Dendritic cell treated with granulocyte-macrophage colony-stimulating factor and Interleukin-4, amounts not matched to agents 40 ng/mL and 50 ng/mL, for 4 days (primary cell): Measurements from ENCODE around the gene SEC24B.
A peak's percentile ranks its signal among the peaks of the same experiment; 100 is the strongest.

Experiments used
- H3K27ac Mint-ChIP-seq: one replicate; pipeline ENCODE4 v1.8.0; 2022; ENCODE audit warnings: mild to moderate bottlenecking, mixed read lengths
- H3K27me3 Mint-ChIP-seq: one replicate; pipeline ENCODE4 v1.8.0; 2022; ENCODE audit warnings: mild to moderate bottlenecking, mixed read lengths
- H3K36me3 Mint-ChIP-seq: one replicate; pipeline ENCODE4 v1.8.0; 2022; ENCODE audit warnings: low read depth, mixed read lengths
- H3K4me1 Mint-ChIP-seq: one replicate; pipeline ENCODE4 v1.8.0; 2022; ENCODE audit warnings: low read depth, mixed read lengths
- H3K4me3 Mint-ChIP-seq: one replicate; pipeline ENCODE4 v1.8.0; 2022; ENCODE audit warnings: mild to moderate bottlenecking, moderate library complexity, mixed read lengths
- H3K9me3 Mint-ChIP-seq: one replicate; pipeline ENCODE4 v1.8.0; 2022; ENCODE audit warnings: mixed read lengths
- intact Hi-C: fragments of 100-400 bp; cut with micrococcal nuclease; formaldehyde crosslinking; loops from one replicate; pipeline ENCODE4 v1.15.0; 2022

SEC24B gene

DNA sequence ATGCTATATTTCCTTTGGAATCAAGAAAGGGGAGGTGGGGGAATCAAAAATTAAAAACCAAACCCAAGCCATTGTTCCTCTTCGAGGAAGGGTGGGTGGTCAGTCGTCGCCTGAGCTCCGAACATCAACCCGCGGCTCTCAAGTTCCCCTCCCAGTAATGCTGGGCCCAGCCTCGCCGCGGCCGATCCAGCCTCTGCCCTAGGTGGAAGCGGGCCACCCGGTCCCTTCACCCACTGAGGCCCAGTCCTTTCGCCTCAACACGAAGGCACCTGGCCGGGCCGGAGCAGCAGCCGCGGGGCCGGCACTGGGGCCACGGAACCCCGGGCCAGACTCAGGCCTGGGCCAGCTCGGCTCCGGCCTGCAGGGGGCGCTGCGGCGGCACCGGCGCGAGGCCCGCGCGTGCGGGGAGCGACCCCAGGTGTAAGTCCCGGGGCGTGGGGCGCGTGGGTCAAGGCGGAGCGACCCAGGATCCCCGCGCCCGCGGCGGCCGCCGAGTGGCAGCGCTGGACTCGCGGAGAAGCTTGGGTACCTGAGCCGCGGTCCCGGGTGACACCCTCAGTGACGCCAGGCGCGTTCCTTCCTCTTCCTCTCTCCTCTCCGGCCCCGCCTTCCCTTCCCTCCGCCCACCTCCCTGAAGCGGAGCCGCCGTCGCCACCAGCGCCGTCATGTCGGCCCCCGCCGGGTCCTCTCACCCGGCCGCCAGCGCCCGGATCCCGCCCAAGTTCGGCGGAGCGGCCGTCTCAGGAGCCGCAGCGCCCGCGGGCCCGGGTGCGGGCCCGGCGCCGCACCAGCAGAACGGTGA is at the start of gene SEC24B:
Gene SEC24B (plus strand): TSS at position 611 of the 802 bp plus-strand sequence. CDS start 55 bp downstream, at position 666.
- H3K27me3 Mint-ChIP-seq = no peaks in the 10 kb centered on the region
- intact Hi-C loops = loop anchor here (2.0 to 10.0 kb wide), 5 partner anchors 129 to 779 kb away; partner anchors contain the start of genes CASP6, GAR1, MCUB and OSTC
- peaks cover 15% of the 10 kb centered on the region for H3K36me3 Mint-ChIP-seq
- H3K9me3 Mint-ChIP-seq = no peaks in the 10 kb centered on the region
- H3K4me1 Mint-ChIP-seq = peaks cover 23% of the 10 kb centered on the region
- H3K4me3 Mint-ChIP-seq = peak within 1 kb of the TSS; percentile 79
- peak within 1 kb of the TSS; percentile 86 for H3K27ac Mint-ChIP-seq

DNA sequence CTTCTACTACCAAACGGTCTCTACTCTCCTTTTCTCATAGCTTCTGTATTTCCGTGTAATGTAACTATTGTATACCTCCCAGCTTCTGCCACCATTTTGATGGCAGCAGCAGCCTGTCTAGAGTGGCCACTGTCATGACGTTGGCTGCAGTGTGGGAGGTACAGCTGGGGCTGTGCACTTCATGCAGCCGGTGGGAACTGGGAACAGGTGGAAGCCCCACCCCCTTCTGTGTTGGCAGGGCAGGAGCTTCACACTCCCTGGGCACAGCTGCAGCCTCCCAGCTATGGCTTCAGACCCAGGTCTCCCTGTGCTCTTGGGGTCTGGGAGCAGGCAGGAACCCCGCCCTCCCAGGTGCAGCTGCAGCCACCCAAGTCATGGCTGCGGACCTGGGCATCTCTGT is 49.8 kb upstream of the SEC24B start:
- intact Hi-C loops = no loop called here
- Mint-ChIP-seq H3K4me3 (no peak overlapping the region), H3K4me1 (no peaks in the 10 kb centered on the region), H3K27me3 (peaks cover 8% of the 10 kb centered on the region), H3K9me3 (no peaks in the 10 kb centered on the region), H3K27ac (no peak overlapping the region), H3K36me3 (no peaks in the 10 kb centered on the region)

DNA sequence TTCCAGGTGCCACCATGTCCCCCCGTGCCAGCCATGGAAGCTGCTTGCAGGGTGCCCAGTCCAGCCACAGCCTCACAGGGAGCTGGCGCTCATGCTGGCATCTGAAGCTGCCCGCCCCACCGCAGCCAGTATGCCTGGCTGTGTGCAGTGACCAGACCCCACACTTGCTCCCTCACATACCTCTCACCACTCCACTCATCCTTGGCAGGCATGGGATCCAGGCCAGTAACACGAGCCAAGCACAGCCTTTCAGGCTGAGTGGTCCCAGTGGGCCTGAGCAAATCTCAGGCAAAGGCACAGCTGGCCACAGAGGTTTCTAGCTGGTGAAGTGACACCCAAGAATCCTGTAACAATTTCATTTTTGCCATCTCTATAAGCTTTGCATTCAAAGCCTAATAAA is 48.4 kb upstream of the SEC24B start:
- H3K36me3 Mint-ChIP-seq = no peaks in the 10 kb centered on the region
- no peaks in the 10 kb centered on the region for H3K4me1 Mint-ChIP-seq
- intact Hi-C loops = no loop called here
- H3K4me3 Mint-ChIP-seq = no peak overlapping the region
- H3K9me3 Mint-ChIP-seq = no peaks in the 10 kb centered on the region
- H3K27me3 Mint-ChIP-seq = peaks cover 12% of the 10 kb centered on the region
- no peak overlapping the region for H3K27ac Mint-ChIP-seq

DNA sequence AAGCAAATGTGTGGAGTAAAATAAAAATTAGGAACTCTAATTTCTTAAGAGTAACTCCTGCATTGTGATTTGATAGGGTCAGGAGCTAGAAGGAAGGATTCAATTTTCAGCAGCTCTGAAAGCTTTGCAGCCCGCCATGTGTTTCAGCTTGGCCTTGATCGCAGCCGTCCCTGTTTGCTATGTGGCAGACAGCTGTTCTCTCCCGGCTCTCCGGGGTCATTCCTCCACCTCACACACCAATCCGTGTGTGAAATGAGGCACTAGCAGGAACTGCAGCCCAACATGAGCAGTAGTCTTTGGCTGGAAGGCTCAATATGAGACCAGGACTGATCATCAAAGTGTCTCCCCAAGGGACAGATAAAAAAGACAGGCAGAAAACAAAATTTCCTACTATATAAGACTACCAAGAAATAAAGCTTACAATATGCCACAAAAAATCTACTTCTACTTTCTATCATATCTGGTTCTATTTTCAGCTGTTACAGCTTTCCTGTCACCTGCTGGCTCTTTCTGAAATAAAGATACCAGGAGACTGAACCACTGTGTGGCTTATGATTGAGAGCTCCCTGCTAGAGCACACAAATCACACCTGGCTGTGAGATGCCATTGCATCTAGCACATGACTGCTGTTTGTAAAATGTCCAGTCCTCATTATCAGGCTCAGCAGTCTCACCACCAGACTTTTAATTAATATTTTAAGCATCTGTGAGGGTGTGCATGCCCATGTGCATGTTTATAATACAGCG is 44.1 kb upstream of the SEC24B start:
- peaks cover 12% of the 10 kb centered on the region for H3K27me3 Mint-ChIP-seq
- H3K4me3 Mint-ChIP-seq = no peak overlapping the region
- H3K9me3 Mint-ChIP-seq = no peaks in the 10 kb centered on the region
- no peaks in the 10 kb centered on the region for H3K36me3 Mint-ChIP-seq
- intact Hi-C loops = no loop called here
- H3K4me1 Mint-ChIP-seq = no peaks in the 10 kb centered on the region
- H3K27ac Mint-ChIP-seq = no peak overlapping the region

DNA sequence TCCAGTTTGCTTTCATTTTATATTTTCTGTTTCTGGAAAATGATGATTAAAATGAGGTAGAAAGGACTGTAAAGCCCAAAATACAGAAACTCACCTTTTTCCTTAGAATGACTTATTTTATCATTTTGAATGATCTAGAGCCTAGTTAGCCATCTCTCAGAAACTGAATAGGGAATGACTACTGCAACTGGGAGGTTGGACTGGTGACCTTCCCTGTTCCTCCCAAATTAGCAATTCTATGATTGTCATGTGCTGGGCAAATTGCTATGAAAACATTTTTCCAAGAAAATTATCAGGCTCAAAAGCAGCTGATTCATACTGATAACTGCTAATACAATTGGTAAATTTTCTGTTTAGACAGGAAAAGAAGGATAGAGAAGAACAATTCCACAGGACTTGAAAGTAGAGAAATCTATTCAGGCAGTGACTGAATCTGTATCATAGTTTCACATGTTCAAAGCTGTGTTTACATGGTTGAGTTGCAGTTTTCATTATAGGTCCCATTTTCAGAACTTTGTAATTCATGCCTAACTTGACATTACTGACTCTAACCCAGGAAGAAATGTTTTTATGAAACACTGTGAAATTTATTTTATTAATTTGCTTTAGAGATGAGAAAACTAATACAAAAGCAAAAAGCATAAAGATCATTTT is 43.4 kb upstream of the SEC24B start:
- intact Hi-C loops = no loop called here
- no peak overlapping the region for H3K27ac Mint-ChIP-seq
- no peaks in the 10 kb centered on the region for H3K9me3 Mint-ChIP-seq

DNA sequence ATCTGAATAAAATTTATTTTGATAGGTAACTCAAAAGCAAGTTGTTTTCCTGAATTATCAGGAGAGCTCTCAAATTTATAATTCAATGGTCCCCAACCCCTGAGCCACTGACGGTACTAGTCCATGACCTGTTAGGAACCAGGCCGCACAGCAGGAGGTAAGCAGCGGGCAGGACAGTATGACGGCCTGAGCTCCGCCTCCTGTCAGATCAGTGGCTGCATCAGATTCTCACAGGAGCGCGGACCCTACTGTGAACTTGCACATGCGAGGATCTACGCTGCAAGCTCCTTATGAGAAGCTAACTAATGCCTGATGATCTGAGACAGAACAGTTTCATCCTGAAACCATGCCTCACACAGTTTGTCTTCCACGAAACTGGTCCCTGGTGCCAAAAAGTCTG is 37.9 kb upstream of the SEC24B start:
- Mint-ChIP-seq H3K27ac (no peak overlapping the region), H3K36me3 (no peaks in the 10 kb centered on the region), H3K4me1 (no peaks in the 10 kb centered on the region), H3K4me3 (no peak overlapping the region), H3K9me3 (no peaks in the 10 kb centered on the region), H3K27me3 (peaks cover 9% of the 10 kb centered on the region)
- intact Hi-C loops = no loop called here

More for the DNA sequence above, 43.4 kb upstream of the SEC24B start:
- H3K4me3 Mint-ChIP-seq = no peak overlapping the region
- no peaks in the 10 kb centered on the region for H3K36me3 Mint-ChIP-seq
- no peaks in the 10 kb centered on the region for H3K4me1 Mint-ChIP-seq
- peaks cover 9% of the 10 kb centered on the region for H3K27me3 Mint-ChIP-seq

DNA sequence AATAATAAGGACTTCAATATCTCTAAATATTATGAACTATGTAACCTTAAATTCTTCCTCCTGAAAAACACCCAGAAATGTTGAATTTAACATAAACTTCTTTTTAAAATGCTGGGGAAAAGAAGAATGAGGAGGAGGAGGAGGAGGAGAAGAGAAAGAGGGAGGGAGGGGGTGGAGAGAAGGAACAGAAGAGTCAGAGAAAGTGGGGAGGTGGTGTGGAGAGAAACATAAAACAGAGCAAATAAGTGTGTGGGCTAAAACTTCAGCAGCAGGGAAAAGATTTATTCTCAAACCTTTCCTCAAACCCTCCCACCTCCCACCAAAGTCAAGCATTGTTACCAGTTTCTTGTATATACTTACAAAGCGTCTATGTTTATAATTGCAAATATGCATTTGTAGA is 34.7 kb upstream of the SEC24B start:
- Mint-ChIP-seq H3K9me3 (no peaks in the 10 kb centered on the region), H3K27ac (no peak overlapping the region), H3K4me1 (no peaks in the 10 kb centered on the region), H3K36me3 (no peaks in the 10 kb centered on the region), H3K4me3 (no peak overlapping the region), H3K27me3 (peaks cover 15% of the 10 kb centered on the region)
- intact Hi-C loops = no loop called here

DNA sequence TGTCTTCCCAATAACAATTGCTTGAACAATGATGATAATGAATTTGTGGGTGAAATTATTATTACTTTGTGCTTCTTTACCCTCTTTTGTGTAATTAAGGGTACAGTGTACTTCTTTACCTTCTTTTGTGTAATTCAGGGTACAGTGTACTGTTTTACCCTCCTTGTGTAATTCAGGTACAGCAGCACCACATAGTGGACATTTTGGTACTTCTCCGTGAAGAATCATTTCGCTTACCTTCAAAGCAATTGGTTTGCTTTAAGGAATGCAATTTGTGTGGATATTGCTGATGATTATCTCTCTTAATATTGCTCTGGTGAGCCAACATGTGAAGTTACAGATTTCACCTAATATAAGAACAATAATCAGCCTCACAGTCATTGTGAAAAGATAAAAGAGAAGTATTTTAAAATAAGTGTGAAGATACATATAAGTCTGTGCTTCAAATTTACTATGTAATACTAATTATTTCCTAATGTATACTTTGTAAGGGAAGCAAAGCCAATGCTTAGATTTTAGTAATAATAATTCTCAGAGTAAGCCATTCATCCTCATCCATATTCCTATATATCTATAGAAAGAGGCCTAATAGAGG is 27.2 kb upstream of the SEC24B start:
- peaks cover 9% of the 10 kb centered on the region for H3K27me3 Mint-ChIP-seq
- intact Hi-C loops = loop anchor here (1.0 to 10.0 kb wide), 2 partner anchors 572 to 722 kb away; no protein-coding TSS in a partner anchor
- no peaks in the 10 kb centered on the region for H3K9me3 Mint-ChIP-seq
- no peak overlapping the region for H3K27ac Mint-ChIP-seq
- H3K36me3 Mint-ChIP-seq = no peaks in the 10 kb centered on the region
- H3K4me3 Mint-ChIP-seq = no peak overlapping the region
- H3K4me1 Mint-ChIP-seq = no peaks in the 10 kb centered on the region

DNA sequence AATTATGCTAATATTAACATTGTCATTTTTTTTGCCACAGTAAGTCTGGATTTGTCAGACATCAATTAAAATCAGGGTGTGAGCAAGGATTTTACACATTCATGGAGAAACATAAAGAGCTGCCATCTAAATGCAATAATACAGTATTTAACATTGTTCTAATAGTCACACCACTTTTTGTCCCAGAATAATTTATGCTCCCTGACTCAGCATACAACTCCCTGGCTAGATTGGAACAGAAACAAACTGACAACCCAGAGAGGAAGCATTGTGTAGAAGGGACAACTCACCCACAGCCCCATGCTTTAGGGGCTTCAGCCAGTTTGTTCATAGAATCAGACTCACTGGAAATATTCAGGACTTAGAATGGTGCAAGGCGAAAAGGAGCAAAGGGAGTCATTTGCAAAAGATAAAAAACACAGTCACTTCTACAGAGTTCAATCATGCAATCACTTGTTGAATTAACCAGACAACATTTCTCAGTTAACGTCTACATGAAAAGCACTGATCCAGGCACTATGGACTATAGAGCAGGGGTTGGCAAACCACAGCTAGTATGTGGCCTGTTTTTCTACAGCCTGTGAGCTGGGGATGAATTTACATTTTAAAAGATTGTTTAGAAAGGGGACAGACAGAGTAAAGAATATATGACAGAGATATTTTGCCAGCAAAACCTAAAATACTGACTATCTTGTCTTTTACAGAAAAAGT is 26.4 kb upstream of the SEC24B start:
- Mint-ChIP-seq H3K4me1 (no peaks in the 10 kb centered on the region), H3K36me3 (no peaks in the 10 kb centered on the region)
- intact Hi-C loops = loop anchor here (10.0 kb wide), 1 partner anchor 722 kb away; no protein-coding TSS in a partner anchor

DNA sequence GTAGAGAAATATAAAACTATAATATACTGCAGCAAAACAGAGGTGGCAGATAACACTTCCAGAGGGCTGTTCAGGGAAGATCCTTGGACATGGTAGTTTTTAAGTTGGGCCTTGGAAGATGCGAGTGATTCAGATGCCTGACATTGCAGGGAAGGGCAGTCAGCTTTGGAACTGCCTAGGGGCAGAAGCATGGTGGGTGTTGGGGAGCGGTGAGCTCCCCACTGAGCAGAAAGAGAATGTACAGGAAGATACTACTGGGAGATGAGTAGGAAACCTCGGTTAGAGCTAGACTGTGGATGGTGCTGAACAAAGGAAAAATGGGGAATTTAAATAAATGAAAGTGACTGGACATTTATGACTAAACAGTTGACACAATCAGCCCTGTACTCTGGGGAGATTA is 24.9 kb upstream of the SEC24B start:
- Mint-ChIP-seq H3K27ac (no peak overlapping the region), H3K4me1 (no peaks in the 10 kb centered on the region), H3K27me3 (peaks cover 5% of the 10 kb centered on the region), H3K4me3 (no peak overlapping the region), H3K9me3 (no peaks in the 10 kb centered on the region), H3K36me3 (no peaks in the 10 kb centered on the region)
- intact Hi-C loops = loop anchor here (10.0 kb wide), 1 partner anchor 724 kb away; no protein-coding TSS in a partner anchor

More for the DNA sequence above, 26.4 kb upstream of the SEC24B start:
- no peak overlapping the region for H3K27ac Mint-ChIP-seq
- H3K9me3 Mint-ChIP-seq = no peaks in the 10 kb centered on the region
- H3K27me3 Mint-ChIP-seq = peaks cover 7% of the 10 kb centered on the region
- no peak overlapping the region for H3K4me3 Mint-ChIP-seq

DNA sequence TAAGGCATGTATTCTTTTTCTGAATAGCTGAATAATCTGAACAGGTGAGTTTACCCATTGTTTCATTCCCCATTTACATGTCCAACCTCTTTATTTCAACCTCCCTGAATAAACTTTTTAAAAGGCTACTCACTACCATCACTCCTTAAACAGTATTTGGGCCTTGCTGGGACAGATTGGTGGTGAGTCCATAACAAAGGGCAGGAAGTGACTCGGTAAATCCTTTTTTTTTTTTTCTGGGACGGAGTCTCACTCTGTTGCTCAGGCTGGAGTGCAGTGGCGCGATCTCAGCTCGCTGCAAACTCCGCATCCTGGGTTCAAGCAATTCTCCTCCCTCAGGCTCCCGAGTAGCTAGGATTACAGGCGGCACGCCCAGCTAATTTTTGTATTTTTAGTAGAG is 23.4 kb upstream of the SEC24B start:
- no peak overlapping the region for H3K4me3 Mint-ChIP-seq
- no peaks in the 10 kb centered on the region for H3K27me3 Mint-ChIP-seq
- intact Hi-C loops = no loop called here
- H3K4me1 Mint-ChIP-seq = no peaks in the 10 kb centered on the region
- no peak overlapping the region for H3K27ac Mint-ChIP-seq
- no peaks in the 10 kb centered on the region for H3K9me3 Mint-ChIP-seq
- H3K36me3 Mint-ChIP-seq = no peaks in the 10 kb centered on the region

DNA sequence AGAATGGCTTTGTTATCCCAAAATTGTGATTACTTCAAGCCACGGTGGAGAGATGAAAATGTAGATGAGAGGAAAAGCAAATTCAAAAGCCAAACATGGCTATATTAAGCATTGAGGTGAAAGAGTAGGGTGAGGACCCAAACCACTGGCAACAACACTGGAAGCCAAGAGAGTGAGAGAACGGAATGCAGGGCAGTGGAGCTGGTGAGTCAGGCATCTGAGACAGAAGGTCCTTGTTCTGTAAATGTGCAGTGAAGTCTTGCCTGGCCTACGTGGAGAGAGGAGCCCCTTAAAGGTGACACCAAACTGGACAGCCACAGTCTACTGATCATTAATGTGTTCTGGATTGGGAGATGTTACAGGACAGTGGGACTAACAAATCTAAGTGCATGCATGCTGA is 22.8 kb upstream of the SEC24B start:
- intact Hi-C loops = no loop called here
- no peak overlapping the region for H3K4me3 Mint-ChIP-seq
- no peaks in the 10 kb centered on the region for H3K4me1 Mint-ChIP-seq

DNA sequence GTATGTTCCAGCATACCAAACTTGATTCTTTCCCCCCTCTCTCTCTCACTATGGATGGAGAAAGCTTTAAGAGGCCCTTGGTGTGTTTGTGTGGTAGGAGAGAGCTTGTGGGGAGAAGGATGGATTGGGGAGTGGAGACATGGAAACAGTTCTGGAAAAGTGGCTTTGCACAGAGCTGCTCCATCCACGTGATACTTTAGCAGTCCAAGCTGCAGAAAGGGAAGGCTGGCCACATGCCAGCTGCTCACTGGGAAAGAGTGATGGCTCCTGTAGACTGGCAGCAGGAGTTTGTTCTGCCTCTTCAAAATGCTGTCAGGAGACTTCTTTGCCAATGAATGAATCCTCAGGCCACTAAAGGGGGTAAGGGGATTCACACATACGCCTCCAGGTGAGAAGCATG is 21.7 kb upstream of the SEC24B start:
- H3K27me3 Mint-ChIP-seq = no peaks in the 10 kb centered on the region
- intact Hi-C loops = no loop called here
- H3K27ac Mint-ChIP-seq = no peak overlapping the region
- H3K9me3 Mint-ChIP-seq = no peaks in the 10 kb centered on the region
- no peaks in the 10 kb centered on the region for H3K4me1 Mint-ChIP-seq
- H3K36me3 Mint-ChIP-seq = no peaks in the 10 kb centered on the region
- no peak overlapping the region for H3K4me3 Mint-ChIP-seq

More for the DNA sequence above, 22.8 kb upstream of the SEC24B start:
- H3K36me3 Mint-ChIP-seq = no peaks in the 10 kb centered on the region
- H3K27ac Mint-ChIP-seq = no peak overlapping the region
- no peaks in the 10 kb centered on the region for H3K27me3 Mint-ChIP-seq
- H3K9me3 Mint-ChIP-seq = no peaks in the 10 kb centered on the region
